Neuron (in vitro differentiated cells): ENCODE results near the gene OXTR.
"Not testable (repeated sequence)": the region's sequence is repeated elsewhere in the genome, so short reads cannot be mapped to it uniquely, and the experiment has no call there.

Source experiments
- H2AFZ ChIP-seq: one replicate; pipeline ENCODE4 v1.6.1; 2013; ENCODE audit warnings: low read depth, mild to moderate bottlenecking, inconsistent platforms, low read length, moderate library complexity
- H3K27me3 ChIP-seq: one replicate; pipeline ENCODE4 v1.6.1; 2013; ENCODE audit warnings: low read length; ENCODE audit not compliant: insufficient read depth
- H3K36me3 ChIP-seq: one replicate; pipeline ENCODE4 v1.6.1; 2013; ENCODE audit warnings: low read length; ENCODE audit not compliant: insufficient read depth
- H3K4me1 ChIP-seq: one replicate; pipeline ENCODE4 v1.6.1; 2013; ENCODE audit warnings: low read length; ENCODE audit not compliant: insufficient read depth
- H3K4me3 ChIP-seq: 2 replicates; pipeline ENCODE4 v1.5.1; 2013; ENCODE audit warnings: mild to moderate bottlenecking, low read length, moderate library complexity
- H3K9me3 ChIP-seq: one replicate; pipeline ENCODE4 v1.6.1; 2013; ENCODE audit warnings: low read length

The OXTR gene

DNA sequence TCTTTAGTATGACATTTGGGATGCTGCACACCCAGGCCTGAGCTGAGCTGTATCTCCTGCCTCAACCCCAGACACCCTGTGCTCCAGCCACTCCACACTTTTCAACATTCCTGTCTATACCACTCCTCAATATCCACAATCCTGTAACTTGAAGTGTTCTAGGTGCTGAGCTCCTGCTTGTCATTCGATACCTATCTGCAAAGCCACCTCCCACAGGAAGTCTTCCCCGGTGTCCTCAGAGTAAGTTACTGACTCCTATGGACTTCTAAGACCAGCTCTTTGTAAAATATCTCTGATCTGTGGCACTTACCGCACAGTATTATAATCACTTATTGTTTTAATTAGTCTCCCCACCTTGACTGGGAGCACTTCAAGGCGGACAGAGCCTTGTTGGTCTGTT, 37.0 kb downstream of the OXTR start:
- Histone ChIP-seq H3K4me1 (no peaks in the 10 kb centered on the region), H3K9me3 (no peaks in the 10 kb centered on the region), H3K27me3 (no peaks in the 10 kb centered on the region), H3K4me3 (no peak overlapping the region), H3K36me3 (no peaks in the 10 kb centered on the region), H2AFZ (no peak overlapping the region)

GRCh38 chr3:8730656-8731055, 38.8 kb downstream of the OXTR start:
- H3K9me3 ChIP-seq, result no peaks in the 10 kb centered on the region
- H3K36me3 ChIP-seq, result no peaks in the 10 kb centered on the region
- no peaks in the 10 kb centered on the region for H3K27me3 ChIP-seq
- H3K4me1 ChIP-seq, result no peaks in the 10 kb centered on the region
- no peak overlapping the region for H3K4me3 ChIP-seq
- H2AFZ ChIP-seq, result no peak overlapping the region

- no peak overlapping the region for H3K4me3 ChIP-seq
- H3K36me3 ChIP-seq, result no peaks in the 10 kb centered on the region
- no peaks in the 10 kb centered on the region for H3K9me3 ChIP-seq
- H3K4me1 ChIP-seq, result no peaks in the 10 kb centered on the region
- H3K27me3 ChIP-seq, result no peaks in the 10 kb centered on the region
- H2AFZ ChIP-seq, result no peak overlapping the region
Observed at GRCh38 chr3:8729479-8729878, 39.9 kb downstream of the OXTR start.

GRCh38 chr3:8727605-8728512, 41.6 kb downstream of the OXTR start:
- H3K36me3 ChIP-seq, result no peaks in the 10 kb centered on the region
- H2AFZ ChIP-seq, result no peak overlapping the region
- H3K4me3 ChIP-seq, result no peak overlapping the region
- no peaks in the 10 kb centered on the region for H3K4me1 ChIP-seq
- H3K9me3 ChIP-seq, result no peaks in the 10 kb centered on the region
- no peaks in the 10 kb centered on the region for H3K27me3 ChIP-seq

DNA sequence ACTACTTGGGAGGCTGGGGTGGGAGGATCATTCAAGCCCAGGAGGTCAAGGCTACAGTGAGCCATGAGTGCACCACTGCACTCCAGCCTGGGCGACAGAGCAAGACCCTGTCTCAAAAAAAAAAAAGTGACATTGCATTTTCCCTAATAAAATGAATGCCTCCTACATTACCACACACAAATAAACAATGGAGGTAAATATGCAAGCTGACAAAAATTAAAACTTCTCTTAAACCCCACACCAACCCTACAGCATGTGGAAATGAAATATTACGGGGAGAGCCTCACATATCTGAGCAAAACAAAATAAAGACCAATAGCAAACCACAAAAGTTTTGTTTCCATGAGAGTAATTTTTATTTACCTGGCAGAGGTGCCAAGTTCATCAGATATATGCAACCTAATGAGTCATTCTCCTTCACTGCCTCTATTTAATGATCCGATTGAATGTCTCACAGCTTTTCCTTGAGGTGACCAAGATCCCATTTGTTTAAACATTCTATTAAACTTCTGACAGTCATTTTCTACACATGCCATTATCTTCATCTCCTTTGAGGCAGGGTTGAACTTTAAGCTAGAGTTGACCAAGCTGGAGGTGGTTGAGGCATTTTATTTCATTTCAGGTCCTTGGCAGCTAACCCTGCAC, 45.2 kb downstream of the OXTR start:
- H3K4me1 ChIP-seq, result no peaks in the 10 kb centered on the region
- H3K9me3 ChIP-seq, result no peaks in the 10 kb centered on the region
- H2AFZ ChIP-seq, result no peak overlapping the region
- no peaks in the 10 kb centered on the region for H3K27me3 ChIP-seq
- H3K36me3 ChIP-seq, result no peaks in the 10 kb centered on the region
- H3K4me3 ChIP-seq, result no peak overlapping the region

- H2AFZ ChIP-seq, result no peak overlapping the region
- no peaks in the 10 kb centered on the region for H3K27me3 ChIP-seq
- H3K4me3 ChIP-seq, result no peak overlapping the region
- H3K4me1 ChIP-seq, result no peaks in the 10 kb centered on the region
- H3K36me3 ChIP-seq, result no peaks in the 10 kb centered on the region
- no peaks in the 10 kb centered on the region for H3K9me3 ChIP-seq
Observed at GRCh38 chr3:8723612-8724011, 45.8 kb downstream of the OXTR start.

GRCh38 chr3:8722808-8723207, 46.6 kb downstream of the OXTR start:
- H3K9me3 ChIP-seq, result no peaks in the 10 kb centered on the region
- no peak overlapping the region for H2AFZ ChIP-seq
- no peak overlapping the region for H3K4me3 ChIP-seq
- H3K4me1 ChIP-seq, result no peaks in the 10 kb centered on the region
- H3K36me3 ChIP-seq, result no peaks in the 10 kb centered on the region
- no peaks in the 10 kb centered on the region for H3K27me3 ChIP-seq

DNA sequence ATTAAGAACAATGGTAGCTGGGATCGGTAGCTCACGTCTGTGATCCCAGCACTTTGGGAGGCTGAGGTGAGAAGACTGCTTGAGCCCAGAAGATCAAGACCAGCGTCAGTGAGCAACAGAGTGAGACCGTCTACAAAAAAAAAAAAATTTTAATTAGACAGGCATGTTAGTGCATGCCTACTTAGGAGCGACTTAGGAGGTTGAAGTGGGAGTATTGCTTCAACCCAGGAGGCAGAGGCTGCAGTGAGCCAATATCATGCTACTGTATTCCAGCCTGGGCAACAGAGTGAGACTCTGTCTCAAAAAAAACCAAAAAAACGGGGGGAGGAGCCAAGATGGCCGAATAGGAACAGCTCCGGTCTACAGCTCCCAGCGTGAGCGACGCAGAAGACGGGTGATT, 53.7 kb downstream of the OXTR start:
- not testable (repeated sequence) for H2AFZ ChIP-seq, H3K36me3 ChIP-seq, H3K27me3 ChIP-seq, H3K4me1 ChIP-seq, H3K4me3 ChIP-seq, H3K9me3 ChIP-seq

DNA sequence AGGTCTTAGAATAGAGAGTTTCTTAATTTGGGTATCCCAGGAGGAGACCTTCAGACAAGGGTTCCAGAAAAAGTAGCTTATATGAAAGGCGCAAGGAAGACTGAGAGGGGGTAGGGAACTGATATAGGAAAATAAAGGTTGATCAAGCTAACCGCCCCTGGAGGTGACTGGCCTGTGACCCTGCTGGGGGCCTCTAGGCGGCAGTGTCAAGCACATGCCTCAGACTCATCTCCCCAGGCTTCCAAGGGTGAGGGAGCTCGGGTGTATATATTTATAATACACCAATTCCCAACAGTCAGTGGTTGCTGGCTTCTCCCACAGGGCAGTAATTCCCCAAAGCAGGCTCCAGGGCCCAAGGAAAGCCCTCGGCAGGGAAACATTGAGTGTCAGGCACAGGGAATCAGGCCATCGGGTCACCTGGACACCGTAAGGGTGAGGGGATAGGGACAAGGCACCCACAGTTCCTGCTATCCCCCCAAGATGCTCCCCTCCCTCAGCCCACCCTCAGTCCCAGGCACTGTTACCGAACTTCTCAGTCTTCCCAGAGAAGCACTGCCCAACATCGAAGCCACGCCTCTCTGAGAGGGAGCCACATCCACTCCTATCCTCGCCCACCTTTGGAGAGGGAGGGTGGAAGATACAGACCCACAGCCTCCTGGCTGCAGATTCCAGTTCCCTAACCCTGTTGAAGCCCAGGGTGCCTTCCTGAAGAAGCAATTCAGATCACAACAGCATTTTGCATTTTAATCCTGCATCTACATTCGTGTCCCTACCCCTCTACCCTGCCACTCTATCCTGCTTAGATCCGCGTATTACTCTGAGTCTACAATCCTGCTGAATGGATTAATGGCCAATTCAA, 55.3 kb downstream of the OXTR start:
- no peak overlapping the region for H3K4me3 ChIP-seq
- H2AFZ ChIP-seq, result no peak overlapping the region
- H3K36me3 ChIP-seq, result no peaks in the 10 kb centered on the region
- H3K9me3 ChIP-seq, result no peaks in the 10 kb centered on the region
- no peaks in the 10 kb centered on the region for H3K27me3 ChIP-seq
- peaks cover 3% of the 10 kb centered on the region for H3K4me1 ChIP-seq

DNA sequence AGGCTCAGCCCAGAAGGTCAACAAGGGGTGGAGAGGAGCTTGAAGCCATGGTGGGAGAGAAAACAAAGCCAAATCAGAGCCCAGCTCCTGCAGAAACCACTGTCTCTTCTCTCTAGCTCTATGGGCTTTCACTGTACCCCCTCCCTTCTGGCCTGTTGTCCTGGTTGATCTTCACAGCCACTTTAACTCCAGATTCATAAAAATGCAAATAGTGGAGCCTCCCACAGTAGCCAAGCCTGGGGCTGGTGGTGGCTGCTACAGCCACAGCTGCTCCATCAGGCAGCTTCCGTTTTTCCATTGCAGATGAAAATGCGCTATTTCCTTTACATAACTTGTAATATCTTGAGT, 56.5 kb downstream of the OXTR start:
- Histone ChIP-seq H3K27me3 (no peaks in the 10 kb centered on the region), H2AFZ (no peak overlapping the region), H3K9me3 (no peaks in the 10 kb centered on the region), H3K4me3 (no peak overlapping the region), H3K4me1 (peaks cover 3% of the 10 kb centered on the region), H3K36me3 (no peaks in the 10 kb centered on the region)

DNA sequence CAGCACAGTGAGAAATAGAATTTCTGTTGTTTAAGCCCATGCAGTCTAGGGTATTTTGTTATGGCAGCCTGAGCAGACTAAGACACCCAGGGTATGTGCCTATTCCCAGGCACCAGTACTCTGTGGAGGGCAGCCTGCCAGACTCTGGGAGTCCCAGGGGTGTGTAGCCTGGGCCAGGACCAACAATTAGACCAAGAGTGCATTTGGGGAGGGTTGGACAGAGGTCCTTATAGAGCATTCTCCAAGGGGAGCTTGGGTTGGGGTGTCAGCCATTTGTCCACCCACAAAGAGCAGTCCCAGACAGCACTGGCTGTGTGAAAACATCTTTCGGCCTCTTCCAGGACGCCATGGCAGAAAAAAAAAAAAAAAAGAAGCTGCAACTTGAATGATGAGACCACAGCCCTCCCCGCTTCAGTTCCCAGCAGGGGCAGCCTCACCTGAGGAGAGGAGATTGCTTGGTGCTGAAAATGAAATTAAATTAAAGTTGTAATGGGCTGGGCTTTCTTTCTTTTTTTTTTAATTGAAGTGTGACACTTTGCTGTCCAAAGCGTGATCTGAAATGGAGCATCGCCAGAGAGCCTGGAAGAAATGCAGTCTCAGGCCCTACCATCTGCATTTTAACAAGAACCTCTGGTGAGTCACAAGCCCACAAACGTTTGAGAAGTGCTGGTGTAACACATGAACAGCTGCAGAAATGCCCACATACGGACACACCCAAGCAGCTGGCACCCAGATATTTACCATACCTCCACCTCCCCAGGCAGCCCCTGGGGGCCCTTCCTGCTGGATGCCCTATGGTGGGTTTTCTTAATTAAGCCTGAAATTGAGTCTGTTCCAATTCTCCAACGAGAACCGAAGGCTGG, 57.1 kb downstream of the OXTR start:
- Histone ChIP-seq H3K4me3 (no peak overlapping the region), H3K27me3 (no peaks in the 10 kb centered on the region), H3K4me1 (peaks cover 3% of the 10 kb centered on the region), H3K9me3 (no peaks in the 10 kb centered on the region), H2AFZ (no peak overlapping the region), H3K36me3 (no peaks in the 10 kb centered on the region)

GRCh38 chr3:8709801-8710507, 59.5 kb downstream of the OXTR start:
- Histone ChIP-seq H3K27me3 (no peaks in the 10 kb centered on the region), H2AFZ (no peak overlapping the region), H3K4me3 (no peak overlapping the region), H3K36me3 (no peaks in the 10 kb centered on the region), H3K9me3 (peaks cover 6% of the 10 kb centered on the region), H3K4me1 (peaks cover 3% of the 10 kb centered on the region)
